ENCODE measurements around the gene TTC34.

DNA sequence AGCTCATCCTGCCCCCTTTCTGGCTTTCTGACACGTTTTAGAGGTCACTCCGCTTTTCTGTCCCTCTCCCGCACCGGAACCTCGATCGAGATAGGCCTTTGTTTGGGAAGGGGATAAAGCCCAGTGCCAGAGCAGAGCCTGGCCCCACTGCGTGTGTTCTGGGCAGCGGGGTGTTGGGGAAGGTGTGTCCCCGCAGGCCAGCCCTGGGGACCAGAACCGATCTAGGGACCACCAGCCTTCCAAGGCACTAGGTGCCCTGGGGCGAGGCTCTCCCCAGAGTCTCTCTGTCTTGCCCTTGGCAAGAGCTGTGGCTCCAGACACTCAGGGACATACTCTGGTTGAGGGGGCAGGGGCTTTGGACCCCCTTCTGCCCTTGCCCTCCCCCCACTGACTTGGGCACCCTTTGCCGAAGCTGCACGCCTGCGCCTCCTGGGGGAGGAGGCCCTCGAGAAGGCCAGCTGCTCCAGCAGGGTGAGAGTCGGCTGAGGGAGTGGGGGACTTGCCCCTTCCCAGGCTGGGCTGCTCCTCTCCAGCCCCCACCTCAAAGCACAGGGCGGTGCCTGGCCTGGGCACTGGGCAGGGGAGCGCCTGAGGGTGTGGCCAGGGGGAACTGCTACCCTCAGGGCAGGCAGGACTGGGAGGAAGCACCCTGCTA is 198.5 kb downstream of the TTC34 start:
- TF ChIP-seq POLR2A (IDR thresholded peaks at IDR 0.05; ENCODE audit: low read depth, low read length) = no peak
- TF ChIP-seq, protein P1, sequence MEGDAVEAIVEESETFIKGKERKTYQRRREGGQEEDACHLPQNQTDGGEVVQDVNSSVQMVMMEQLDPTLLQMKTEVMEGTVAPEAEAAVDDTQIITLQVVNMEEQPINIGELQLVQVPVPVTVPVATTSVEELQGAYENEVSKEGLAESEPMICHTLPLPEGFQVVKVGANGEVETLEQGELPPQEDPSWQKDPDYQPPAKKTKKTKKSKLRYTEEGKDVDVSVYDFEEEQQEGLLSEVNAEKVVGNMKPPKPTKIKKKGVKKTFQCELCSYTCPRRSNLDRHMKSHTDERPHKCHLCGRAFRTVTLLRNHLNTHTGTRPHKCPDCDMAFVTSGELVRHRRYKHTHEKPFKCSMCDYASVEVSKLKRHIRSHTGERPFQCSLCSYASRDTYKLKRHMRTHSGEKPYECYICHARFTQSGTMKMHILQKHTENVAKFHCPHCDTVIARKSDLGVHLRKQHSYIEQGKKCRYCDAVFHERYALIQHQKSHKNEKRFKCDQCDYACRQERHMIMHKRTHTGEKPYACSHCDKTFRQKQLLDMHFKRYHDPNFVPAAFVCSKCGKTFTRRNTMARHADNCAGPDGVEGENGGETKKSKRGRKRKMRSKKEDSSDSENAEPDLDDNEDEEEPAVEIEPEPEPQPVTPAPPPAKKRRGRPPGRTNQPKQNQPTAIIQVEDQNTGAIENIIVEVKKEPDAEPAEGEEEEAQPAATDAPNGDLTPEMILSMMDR (conservative IDR thresholded peaks at IDR 0.05; ENCODE audit: low read depth, low read length) = no peak
- no peak for TF ChIP-seq MAFK (IDR thresholded peaks at IDR 0.05; ENCODE audit: low read depth, low read length)
- TF ChIP-seq RAD21 (IDR thresholded peaks at IDR 0.05; ENCODE audit: low read length) = no peak
- TF ChIP-seq SMC3 (IDR thresholded peaks at IDR 0.05; ENCODE audit: low read depth, low read length) = no peak
- no peak for TF ChIP-seq CEBPB (IDR thresholded peaks at IDR 0.05; ENCODE audit: low read depth, low read length)
- TF ChIP-seq RFX5 (IDR thresholded peaks at IDR 0.05; ENCODE audit: low read depth, low read length) = no peak
- TF ChIP-seq NFE2L2 (IDR thresholded peaks at IDR 0.05; ENCODE audit: low read depth, low read length) = no peak
- no peak for TF ChIP-seq BHLHE40 (IDR thresholded peaks at IDR 0.05; ENCODE audit: low read depth, low read length)
- TF ChIP-seq, protein P2, sequence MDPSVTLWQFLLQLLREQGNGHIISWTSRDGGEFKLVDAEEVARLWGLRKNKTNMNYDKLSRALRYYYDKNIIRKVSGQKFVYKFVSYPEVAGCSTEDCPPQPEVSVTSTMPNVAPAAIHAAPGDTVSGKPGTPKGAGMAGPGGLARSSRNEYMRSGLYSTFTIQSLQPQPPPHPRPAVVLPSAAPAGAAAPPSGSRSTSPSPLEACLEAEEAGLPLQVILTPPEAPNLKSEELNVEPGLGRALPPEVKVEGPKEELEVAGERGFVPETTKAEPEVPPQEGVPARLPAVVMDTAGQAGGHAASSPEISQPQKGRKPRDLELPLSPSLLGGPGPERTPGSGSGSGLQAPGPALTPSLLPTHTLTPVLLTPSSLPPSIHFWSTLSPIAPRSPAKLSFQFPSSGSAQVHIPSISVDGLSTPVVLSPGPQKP (IDR thresholded peaks at IDR 0.05; ENCODE audit: borderline replicate concordance, low read depth, low read length) = no peak
- no peak for TF ChIP-seq CHD1 (IDR thresholded peaks at IDR 0.05; ENCODE audit: low read depth, low read length)
- TF ChIP-seq FOS (IDR thresholded peaks at IDR 0.05; ENCODE audit: low read depth, low read length) = no peak
- TF ChIP-seq MXI1 (IDR thresholded peaks at IDR 0.05; ENCODE audit: borderline replicate concordance, low read depth, low read length) = no peak
